Motor neuron (in vitro differentiated cells): Measurements from ENCODE around the gene MAGI2. TPM values are rescaled to one million over a fixed set of nuclear protein-coding genes. Genes with fewer than 3 reads are reported as not detected.

Source experiments
- ATAC-seq, 8 experiments: fragments of 200-7000 bp; cut with Tn5 transposase; replicated peaks in 6 of 8; 2 replicates each; pipeline ENCODE4 v1.8.0; 2021; ENCODE audit warnings: mild to moderate bottlenecking in 8 of 8, moderate library complexity in 8 of 8
- H3K27ac ChIP-seq, 2 donors: fragments of 250-450 bp; sonication (Bioruptor Pico); 2 replicates each; pipeline ENCODE4 v1.9.0; 2021; ENCODE audit warnings: antibody characterized with exemption in 2 of 2, mild to moderate bottlenecking in 2 of 2, moderate library complexity in 1 of 2
- H3K4me1 ChIP-seq, 2 donors: fragments of 250-450 bp; sonication (Bioruptor Pico); replicated peaks in 1 of 2; 2 replicates each; pipeline ENCODE4 v1.6.1; 2021; ENCODE audit warnings: antibody characterized with exemption in 2 of 2, mild to moderate bottlenecking in 2 of 2, moderate library complexity in 1 of 2
- H3K4me3 ChIP-seq, 5 donors: fragments of 250-450 bp; sonication (Bioruptor Pico); 2 replicates each; pipeline ENCODE4 v1.9.0; 2021; ENCODE audit warnings: antibody characterized with exemption in 5 of 5, mild to moderate bottlenecking in 5 of 5, moderate library complexity in 4 of 5
- WGBS, 10 experiments: fragments of 450-650 bp; shearing (Covaris generic); methylation state at CpG; one replicate each; pipeline ENCODE4 v1.0.0; 2022; 5-methylcytosine and 5-hydroxymethylcytosine counted together
- in situ Hi-C, 9 experiments: fragments of 400-800 bp; cut with MboI; loops; one replicate each; pipeline ENCODE4 v1.15.0; 2021; ENCODE audit warnings: low sequenced_read_pairs in 9 of 9, low pct_unique_long_range_greater_than_20kb in 2 of 9; ENCODE audit not compliant: unreplicated experiment in 9 of 9
- total RNA-seq, 8 experiments: library from RNA; unstranded; fragments of 300-600 nt; gene quantifications; 2 replicates each; pipeline versions ENCODE4 v1.2.3 to v1.2.4, GENCODE V29; 2022

The MAGI2 gene
- total RNA-seq, 8 experiments from 2014 or later: 8.8 to 81.9 (median 28.2) TPM

DNA sequence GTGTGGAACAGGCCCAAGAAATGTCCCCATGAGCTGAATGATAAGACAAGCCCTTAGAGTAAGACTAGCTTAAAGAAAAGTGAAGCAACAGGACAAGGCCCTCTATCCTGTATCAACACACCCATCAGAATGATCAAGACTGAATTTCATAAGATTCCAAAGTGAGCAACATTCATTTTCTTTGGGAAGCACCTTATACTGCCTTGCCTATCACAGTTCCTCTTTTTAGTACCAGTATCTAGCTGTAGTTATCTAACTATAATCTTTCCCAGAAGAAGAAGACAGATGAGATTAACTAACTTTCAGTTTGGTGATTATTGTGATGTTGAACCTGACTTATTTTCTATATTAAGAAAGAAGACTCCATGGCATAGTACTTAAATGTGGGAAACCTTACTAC is 1263.7 kb downstream of the MAGI2 start:
- Histone ChIP-seq H3K27ac (no peak overlapping the region), H3K4me1 (peaks cover 0 to 8% of the 10 kb centered on the region in 2 donors), H3K4me3 (no peak overlapping the region)
- no peak for ATAC-seq
- in situ Hi-C loops: no loop called here

DNA sequence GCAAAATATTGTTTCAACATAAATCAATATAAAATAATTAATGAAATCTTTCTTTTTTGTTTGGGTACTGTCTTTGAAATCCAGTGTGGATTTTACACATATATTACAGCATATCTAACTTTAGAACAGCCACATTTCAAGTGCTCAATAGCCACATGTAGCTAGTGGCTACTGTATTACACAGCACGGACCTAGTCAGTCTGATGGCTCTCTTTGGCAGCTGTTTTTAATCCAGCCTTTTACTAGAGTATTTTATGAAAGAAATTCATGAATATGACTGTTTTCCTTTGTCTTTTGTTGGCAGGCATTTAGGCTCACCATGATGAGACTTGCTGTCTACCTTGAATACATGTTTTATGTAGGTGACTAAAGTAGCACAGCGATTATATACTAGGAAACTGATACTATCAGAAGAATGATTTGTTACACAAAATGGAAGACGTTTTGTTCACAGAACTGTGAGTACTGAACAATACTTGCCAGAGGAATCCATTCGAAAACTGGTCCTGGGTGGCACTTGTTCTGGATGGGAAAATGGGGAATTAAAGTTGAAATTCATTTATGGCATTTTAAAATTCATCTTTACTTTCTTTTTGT is 1268.2 kb downstream of the MAGI2 start:
- H3K27ac ChIP-seq: no peak overlapping the region
- 20 to 91% (median 68%) methylated on average over 2 to 4 of the region's 4 CpGs for WGBS, 10 experiments
- H3K4me1 ChIP-seq: no peaks in the 10 kb centered on the region
- ATAC-seq: no peak
- H3K4me3 ChIP-seq: no peak overlapping the region
- in situ Hi-C loops: no loop called here

DNA sequence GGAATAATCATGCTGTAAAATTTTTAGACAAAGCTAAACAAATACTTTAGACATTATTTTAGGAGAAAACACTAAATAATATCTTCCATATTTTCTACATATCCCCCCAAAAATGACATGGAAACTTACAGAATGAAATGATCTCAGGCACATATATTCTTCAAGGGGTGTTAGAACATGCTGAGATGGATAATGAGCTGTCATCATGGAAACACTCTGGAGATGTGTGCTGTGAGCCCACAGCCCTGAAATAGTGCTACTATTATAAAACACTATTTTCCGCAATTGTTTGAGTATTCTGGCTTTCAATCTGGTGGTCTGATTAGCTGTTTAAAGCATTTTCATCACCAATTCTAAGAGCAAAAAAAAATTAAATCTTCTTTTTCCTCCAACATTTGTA is 1269.2 kb downstream of the MAGI2 start:
- H3K4me3 ChIP-seq: no peak overlapping the region
- 92 to 100% (median 100%) methylated on average over 1 of the region's 1 CpG; no CpG with 5 or more reads in 3 of the 10 experiments for WGBS, 10 experiments
- no peak overlapping the region for H3K27ac ChIP-seq
- H3K4me1 ChIP-seq: peaks cover 0 to under 1% of the 10 kb centered on the region in 2 donors
- in situ Hi-C loops: no loop called here
- no peak for ATAC-seq

DNA sequence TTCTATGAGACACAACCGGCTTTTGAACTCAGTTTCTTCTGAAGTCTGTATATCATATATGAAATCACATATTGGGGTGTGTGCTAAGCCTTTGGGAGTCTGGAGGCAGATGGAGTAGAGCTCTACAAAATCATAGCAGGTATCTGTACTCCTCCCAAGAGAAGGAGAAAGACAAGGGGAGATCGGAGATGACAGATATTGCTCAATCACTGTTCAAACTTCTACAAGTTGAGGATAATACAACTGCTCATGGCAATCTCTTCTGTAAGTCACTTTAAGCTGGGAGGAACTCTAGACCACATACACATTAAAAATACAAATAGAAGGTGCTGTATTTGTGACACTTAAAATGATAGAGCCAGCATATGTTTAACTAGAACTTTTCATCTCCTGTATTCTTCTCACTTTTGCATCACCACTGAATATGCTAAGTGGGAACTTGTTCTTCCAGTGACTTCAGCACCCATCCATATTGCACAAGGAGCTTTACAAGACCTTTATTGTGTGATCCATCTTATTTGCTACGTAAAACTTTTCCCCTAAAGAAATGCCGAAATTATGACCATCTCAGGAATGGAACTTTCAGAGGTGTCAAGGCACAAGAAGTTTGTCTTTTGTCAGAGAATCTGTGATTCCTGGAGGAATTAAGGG is 1273.5 kb downstream of the MAGI2 start:
- no peak overlapping the region for H3K4me3 ChIP-seq
- peak in 3 of 8 experiments; percentile 30 to 64 (median 31) for ATAC-seq
- in situ Hi-C loops: no loop called here
- H3K4me1 ChIP-seq: peaks cover 0 to 5% of the 10 kb centered on the region in 2 donors
- H3K27ac ChIP-seq: no peak overlapping the region
- 68 to 100% (median 92%) methylated on average over 1 to 4 of the region's 4 CpGs; no CpG with 5 or more reads in 1 of the 10 experiments for WGBS, 10 experiments

DNA sequence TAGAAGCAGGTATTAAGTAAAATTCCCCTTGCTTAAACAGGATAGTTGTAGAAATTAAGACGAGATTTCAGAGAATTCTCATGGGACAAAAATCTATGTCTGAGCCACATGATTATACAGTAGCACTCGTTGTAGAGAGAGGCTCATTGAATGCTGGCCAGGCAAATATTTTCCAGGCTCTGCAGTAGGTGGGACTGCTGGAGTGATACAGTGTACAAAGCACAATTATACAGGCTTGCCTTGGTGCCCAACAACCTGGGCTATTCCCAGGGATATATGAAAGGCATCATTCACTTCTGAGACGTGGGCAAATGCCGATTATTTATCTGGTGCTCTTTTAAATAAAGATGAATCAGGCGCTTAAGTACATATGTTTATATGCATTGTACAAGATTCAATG is 1274.3 kb downstream of the MAGI2 start:
- no peak overlapping the region for H3K27ac ChIP-seq
- in situ Hi-C loops: no loop called here
- peaks cover 0 to 5% of the 10 kb centered on the region in 2 donors for H3K4me1 ChIP-seq
- no peak overlapping the region for H3K4me3 ChIP-seq
- 0 to 80% (median 59%) methylated on average over 2 to 5 of the region's 5 CpGs; no CpG with 5 or more reads in 2 of the 10 experiments for WGBS, 10 experiments
- ATAC-seq: peak in 2 of 8 experiments; percentile 59 to 62

DNA sequence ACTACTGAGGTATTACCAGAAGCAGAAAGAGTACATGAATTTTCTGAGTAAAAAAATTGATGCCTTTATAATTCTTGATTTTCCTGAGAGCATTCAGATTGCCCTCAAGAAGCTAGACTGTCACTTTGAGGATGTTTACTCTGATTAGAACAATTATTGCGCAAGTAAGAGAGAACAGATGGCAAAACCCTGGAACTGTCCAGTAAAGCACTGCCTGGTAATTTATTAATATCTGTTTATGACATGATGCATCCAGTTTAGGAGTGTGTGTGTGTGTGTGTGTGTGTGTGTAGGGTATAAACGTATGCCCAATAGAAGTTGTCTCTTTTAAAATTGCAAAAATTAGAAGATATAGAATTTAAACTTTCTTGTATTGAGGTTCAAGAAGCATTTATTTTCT is 1275.1 kb downstream of the MAGI2 start:
- Histone ChIP-seq H3K4me3 (no peak overlapping the region), H3K27ac (no peak overlapping the region), H3K4me1 (peaks cover 0 to 5% of the 10 kb centered on the region in 2 donors)
- peak in 4 of 8 experiments; percentile 36 to 53 (median 48) for ATAC-seq
- in situ Hi-C loops: no loop called here
- 35 to 100% (median 85%) methylated on average over 1 to 2 of the region's 2 CpGs; no CpG with 5 or more reads in 2 of the 10 experiments for WGBS, 10 experiments

DNA sequence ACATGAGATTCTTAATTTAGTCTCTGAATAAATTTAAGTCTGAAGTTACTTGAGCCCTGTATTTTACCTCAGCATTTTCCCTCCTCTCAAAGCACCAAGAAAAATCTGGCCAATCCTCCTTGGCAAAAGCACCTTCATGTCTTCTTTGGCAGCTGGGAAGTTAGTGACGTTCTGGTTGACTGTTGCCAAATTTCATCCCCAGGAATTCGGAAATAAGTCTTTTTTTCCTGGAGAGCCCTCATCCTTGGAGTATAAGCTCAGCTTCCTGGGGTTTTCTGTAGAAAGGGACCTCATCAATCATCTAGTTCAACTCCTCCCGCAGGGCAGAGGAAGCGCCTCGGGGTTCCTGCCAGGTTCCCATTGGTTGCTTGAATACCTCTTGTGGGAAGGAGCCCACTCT is 1277.3 kb downstream of the MAGI2 start:
- ATAC-seq: no peak
- in situ Hi-C loops: no loop called here
- WGBS, 10 experiments: 7 to 80% (median 32%) methylated on average over 2 to 5 of the region's 5 CpGs; no CpG with 5 or more reads in 4 of the 10 experiments
- Histone ChIP-seq H3K4me1 (peaks cover 3 to 9% of the 10 kb centered on the region in 2 donors), H3K4me3 (no peak overlapping the region), H3K27ac (no peak overlapping the region)

DNA sequence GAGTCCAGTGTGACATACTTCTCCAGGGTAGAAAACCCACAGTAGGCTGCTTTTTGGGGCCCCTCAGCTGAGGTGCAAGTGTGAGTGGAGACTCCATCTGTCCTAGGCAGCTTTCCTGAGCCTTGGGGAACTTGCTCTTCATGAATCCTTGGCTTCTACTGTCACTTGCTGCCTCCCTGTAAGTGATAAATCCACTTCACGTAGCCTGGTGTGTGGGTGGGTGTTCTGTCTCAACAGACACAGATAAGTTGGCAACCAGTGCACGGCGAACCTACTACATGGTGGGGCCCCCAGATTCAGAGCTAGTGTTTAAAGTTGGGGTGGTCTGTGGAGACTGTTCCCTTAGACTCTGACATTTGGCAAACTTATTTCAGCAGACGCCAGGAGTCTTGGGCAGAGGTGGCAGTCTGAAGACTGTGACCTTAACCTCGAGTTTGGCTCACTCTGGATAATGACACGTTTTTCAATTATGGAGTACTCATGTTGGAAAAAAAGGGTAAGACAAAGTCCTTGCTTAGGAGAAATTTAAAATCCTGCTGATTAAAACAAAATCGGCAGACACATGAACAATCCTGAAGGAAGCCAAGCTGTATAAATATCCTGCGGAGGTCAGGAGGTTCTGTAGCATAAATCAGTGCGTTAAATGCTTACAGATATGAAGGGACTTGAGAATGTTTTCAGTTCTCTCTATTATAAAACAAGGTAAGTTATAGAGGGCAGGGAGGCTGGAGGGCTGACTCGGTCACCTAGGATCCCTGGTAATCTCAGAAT is 1278.0 kb downstream of the MAGI2 start:
- in situ Hi-C loops: no loop called here
- Histone ChIP-seq H3K4me1 (peaks cover 3 to 9% of the 10 kb centered on the region in 2 donors), H3K27ac (no peak overlapping the region), H3K4me3 (no peak overlapping the region)
- WGBS, 10 experiments: 0 to 92% (median 77%) methylated on average over 1 to 10 of the region's 10 CpGs
- peak in 1 of 8 experiments; percentile 31 for ATAC-seq

DNA sequence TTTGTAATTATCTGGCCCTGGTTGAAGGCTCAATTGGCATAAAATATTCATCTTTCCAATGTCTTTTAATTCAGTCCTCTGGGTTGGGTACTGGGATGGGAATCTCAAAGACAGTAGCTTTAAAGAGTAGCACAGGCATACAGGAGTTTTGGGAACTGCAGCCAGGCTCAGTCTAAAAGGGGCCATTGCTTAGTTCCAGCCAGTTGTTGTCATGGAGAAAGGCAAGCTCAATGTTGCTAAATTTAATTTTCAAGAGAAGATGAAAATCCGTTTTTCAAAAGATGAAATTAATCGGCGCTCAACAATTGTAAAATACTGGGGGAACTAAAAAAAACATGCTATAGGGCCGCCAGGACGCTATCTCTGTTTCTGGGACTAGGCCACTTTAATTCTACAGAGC is 1279.8 kb downstream of the MAGI2 start:
- Histone ChIP-seq H3K27ac (no peak overlapping the region), H3K4me1 (peaks cover 3 to 7% of the 10 kb centered on the region in 2 donors), H3K4me3 (no peak overlapping the region)
- 52 to 85% (median 76%) methylated on average over 2 to 5 of the region's 5 CpGs; no CpG with 5 or more reads in 1 of the 10 experiments for WGBS, 10 experiments
- in situ Hi-C loops: no loop called here
- ATAC-seq: no peak

DNA sequence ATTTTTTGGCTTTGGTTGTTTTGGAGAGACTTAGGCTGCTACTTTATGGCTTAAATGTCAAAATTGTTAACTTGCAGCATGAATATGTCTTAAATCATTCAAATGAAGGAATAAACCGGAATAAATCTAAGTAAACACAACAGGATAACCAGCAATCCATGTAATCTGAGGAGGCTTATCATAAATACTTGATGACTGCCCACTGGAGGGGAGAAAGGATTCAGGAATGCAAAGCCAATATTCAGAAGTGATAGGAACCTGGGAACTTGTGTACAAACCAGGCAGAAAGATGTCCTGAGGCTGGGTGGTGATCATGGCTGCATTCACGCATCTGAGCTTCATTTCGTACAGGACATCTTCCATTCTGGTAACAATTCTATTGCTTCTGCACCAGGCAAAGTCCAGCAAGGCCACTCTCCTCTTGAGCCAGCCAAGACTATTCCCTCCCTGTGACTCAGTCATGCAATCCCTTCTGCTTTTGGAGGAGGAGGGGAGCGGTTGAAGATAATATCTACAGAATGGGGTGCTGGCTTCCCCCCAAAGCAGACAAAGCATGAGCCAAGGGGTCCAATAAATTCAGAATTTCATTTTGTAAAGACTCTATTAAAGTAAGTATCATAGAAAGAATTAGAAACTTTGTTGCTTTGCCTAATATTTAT is 1280.4 kb downstream of the MAGI2 start:
- in situ Hi-C loops: no loop called here
- Histone ChIP-seq H3K4me3 (no peak overlapping the region), H3K27ac (no peak overlapping the region), H3K4me1 (peaks cover 3 to 7% of the 10 kb centered on the region in 2 donors)
- ATAC-seq: peak in 3 of 8 experiments; percentile 37 to 52 (median 39)
- 0 to 80% (median 65%) methylated on average over 1 to 4 of the region's 4 CpGs; no CpG with 5 or more reads in 2 of the 10 experiments for WGBS, 10 experiments

DNA sequence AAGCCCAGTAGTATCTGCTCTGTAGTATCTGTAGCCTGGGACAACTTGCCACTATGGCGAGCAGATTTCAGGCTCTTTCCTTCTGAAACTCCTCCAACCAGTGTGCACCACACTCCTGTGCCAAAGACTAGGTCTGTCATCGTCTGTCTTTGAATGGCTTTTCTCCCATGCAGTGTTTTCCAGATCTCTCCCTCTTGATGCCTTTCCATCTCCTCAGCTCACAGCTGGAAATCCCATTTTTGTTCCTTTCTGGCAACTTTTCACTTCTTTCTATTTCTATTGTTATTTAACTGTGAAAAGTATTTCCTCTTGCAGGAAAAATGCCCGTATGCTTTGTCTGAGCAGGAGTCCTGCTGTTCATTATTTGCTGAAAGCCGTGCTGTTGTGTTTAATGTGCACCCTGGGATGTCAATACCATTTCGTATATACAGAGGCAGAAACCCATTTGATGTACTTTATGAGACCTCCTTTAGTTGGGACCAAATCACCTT is 1281.2 kb downstream of the MAGI2 start:
- 23 to 85% (median 41%) methylated on average over 2 to 5 of the region's 5 CpGs; no CpG with 5 or more reads in 2 of the 10 experiments for WGBS, 10 experiments
- Histone ChIP-seq H3K4me1 (peaks cover 3 to 5% of the 10 kb centered on the region in 2 donors), H3K27ac (no peak overlapping the region), H3K4me3 (no peak overlapping the region)
- in situ Hi-C loops: no loop called here
- ATAC-seq: no peak

DNA sequence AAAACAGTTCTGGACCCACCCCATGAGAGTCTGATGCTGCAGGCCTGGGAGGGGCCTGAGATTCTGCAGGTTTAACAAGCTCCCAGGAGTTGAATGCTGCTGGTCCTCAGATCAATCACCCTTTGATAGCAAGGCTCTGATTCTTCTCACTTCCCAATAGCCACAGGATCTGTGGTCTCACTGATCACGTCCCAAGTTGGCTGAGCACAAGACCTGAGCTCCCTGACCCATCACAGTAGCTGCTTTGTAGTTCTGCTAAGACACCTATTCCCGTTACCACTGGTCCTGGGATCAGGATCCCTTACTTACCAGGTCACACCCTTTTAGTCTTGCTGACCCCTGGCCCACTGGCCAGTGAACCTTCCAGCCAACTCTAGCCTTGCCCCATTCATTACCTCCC is 1282.1 kb downstream of the MAGI2 start:
- H3K27ac ChIP-seq: no peak overlapping the region
- in situ Hi-C loops: no loop called here
- no peak overlapping the region for H3K4me3 ChIP-seq
- ATAC-seq: no peak
- 60 to 100% (median 96%) methylated on average over 1 to 2 of the region's 2 CpGs; no CpG with 5 or more reads in 6 of the 10 experiments for WGBS, 10 experiments
- peaks cover 4 to 9% of the 10 kb centered on the region in 2 donors for H3K4me1 ChIP-seq
